H1 (cell line): ENCODE measurements around the gene MFGE8. TPM values are rescaled to one million over a fixed set of nuclear protein-coding genes. Genes with fewer than 3 reads are reported as not detected.
A peak's percentile ranks its signal among the peaks of the same experiment; 100 is the strongest.

Experiments used
- CTCF ChIA-PET: fragments of 300-600 bp; sonication (Branson Sonifier 250); formaldehyde crosslinking; loops from one replicate; lab custom pipeline; 2021; ENCODE audit not compliant: partially characterized antibody; lab: Charles Lee
- POLR2A ChIA-PET: fragments of 300-600 bp; sonication (Branson Sonifier 250); formaldehyde crosslinking; loops from one replicate; lab custom pipeline; 2021; ENCODE audit warnings: inconsistent platforms; ENCODE audit not compliant: partially characterized antibody; lab: Charles Lee
- DNase-seq, 2 experiments: peaks; one replicate each; pipeline versions ENCODE4 v3.0.0 to v3.0.0-alpha.2; 2010 to 2022; ENCODE audit warnings: low spot score in 2 of 2, low read depth in 1 of 2, mixed read lengths in 1 of 2
- FAIRE-seq: peaks from 2 replicates; lab custom pipeline; 2011; peaks lifted over from hg19 to GRCh38; lab: Jason Lieb, UNC
- H2AFZ ChIP-seq: 2 replicates; pipeline ENCODE4 v1.8.1; 2012; ENCODE audit warnings: low read length, inconsistent platforms
- H2AK5ac ChIP-seq: 2 replicates; pipeline ENCODE4 v1.6.1; 2013; ENCODE audit warnings: low read depth, low read length
- H2BK120ac ChIP-seq: replicated peaks from 2 replicates; pipeline ENCODE3; 2013; ENCODE audit warnings: low read depth, low read length, inconsistent platforms
- H2BK12ac ChIP-seq: 2 replicates; pipeline ENCODE4 v1.6.1; 2013; ENCODE audit warnings: low read depth, low read length
- H2BK15ac ChIP-seq: 2 replicates; pipeline ENCODE4 v1.6.1; 2013; ENCODE audit warnings: low read length
- H2BK20ac ChIP-seq: 2 replicates; pipeline ENCODE4 v1.6.1; 2013; ENCODE audit warnings: low read length
- H2BK5ac ChIP-seq: 2 replicates; pipeline ENCODE4 v1.6.1; 2013; ENCODE audit warnings: low read depth, low read length
- H3K14ac ChIP-seq: 2 replicates; pipeline ENCODE4 v1.6.1; 2013; ENCODE audit warnings: inconsistent platforms; ENCODE audit not compliant: insufficient read length
- H3K18ac ChIP-seq: 2 replicates; pipeline ENCODE4 v1.6.1; 2013; ENCODE audit warnings: low read length; ENCODE audit errors: extremely low read depth
- H3K23ac ChIP-seq: 2 replicates; pipeline ENCODE4 v1.6.1; 2013; ENCODE audit warnings: inconsistent platforms; ENCODE audit not compliant: insufficient read length
- H3K23me2 ChIP-seq: 2 replicates; pipeline ENCODE4 v1.6.1; 2013; ENCODE audit warnings: low read depth, low read length
- H3K27ac ChIP-seq: 2 replicates; pipeline ENCODE4 v1.6.1; 2011; ENCODE audit warnings: low read depth, low read length, inconsistent platforms
- H3K27me3 ChIP-seq, 4 experiments: replicated peaks in 1 of 4; 1 replicate in 1 of 4; 2 replicates in 3 of 4; pipeline versions ENCODE4 v1.6.1 to v1.8.1; 2011 to 2013; ENCODE audit warnings: low read length in 3 of 4, mild to moderate bottlenecking in 3 of 4, inconsistent platforms in 2 of 4, mixed read lengths in 2 of 4, moderate library complexity in 1 of 4; ENCODE audit not compliant: control insufficient read depth in 3 of 4, insufficient read depth in 3 of 4; ENCODE audit errors: extremely low read depth in 1 of 4
- H3K36me3 ChIP-seq, 4 experiments: 2 replicates each; pipeline versions ENCODE4 v1.6.1 to v1.8.1; 2011 to 2013; ENCODE audit warnings: mild to moderate bottlenecking in 4 of 4, low read length in 3 of 4, moderate library complexity in 2 of 4, control low read depth in 1 of 4, inconsistent platforms in 1 of 4; ENCODE audit not compliant: insufficient read depth in 4 of 4, control insufficient read depth in 2 of 4
- H3K4ac ChIP-seq: replicated peaks from 2 replicates; pipeline ENCODE3; 2013; ENCODE audit warnings: low read length, low read depth, mixed read lengths, inconsistent platforms; ENCODE audit not compliant: insufficient read length
- H3K4me1 ChIP-seq, 4 experiments: replicated peaks in 1 of 4; 1 replicate in 1 of 4; 2 replicates in 3 of 4; pipeline versions ENCODE4 v1.6.1 to v1.8.1; 2011 to 2013; ENCODE audit warnings: low read length in 3 of 4, inconsistent platforms in 2 of 4, mixed read lengths in 1 of 4; ENCODE audit not compliant: insufficient read depth in 4 of 4, control insufficient read depth in 3 of 4
- H3K4me2 ChIP-seq, 2 experiments: 2 replicates each; pipeline versions ENCODE4 v1.6.1 to v1.8.1; 2011 to 2013; ENCODE audit warnings: low read depth in 2 of 2, low read length in 2 of 2, control low read depth in 1 of 2, inconsistent platforms in 1 of 2, mild to moderate bottlenecking in 1 of 2; ENCODE audit not compliant: insufficient read depth in 1 of 2
- H3K4me3 ChIP-seq, 4 experiments: fragments of 200-600, 300-600 bp in 1 of 4; sonication (generic), shearing (Covaris generic), sonication (Bioruptor Twin) in 1 of 4; 2 replicates each; pipeline versions ENCODE4 v1.5.1 to v1.8.1; 2011 to 2016; ENCODE audit warnings: low read length in 4 of 4, low read depth in 3 of 4, control low read depth in 2 of 4, inconsistent platforms in 2 of 4, mild to moderate bottlenecking in 2 of 4, mixed read lengths in 1 of 4, moderate library complexity in 1 of 4; ENCODE audit not compliant: insufficient read depth in 2 of 4; ENCODE audit errors: extremely low read depth in 1 of 4
- H3K56ac ChIP-seq: replicated peaks from 2 replicates; pipeline ENCODE3; 2013; ENCODE audit warnings: low read depth, mild to moderate bottlenecking, mixed read lengths, low read length, inconsistent platforms; ENCODE audit not compliant: insufficient read length
- H3K79me1 ChIP-seq: 2 replicates; pipeline ENCODE4 v1.6.1; 2013; ENCODE audit warnings: low read depth, low read length, control low read depth
- H3K79me2 ChIP-seq, 2 experiments: 2 replicates each; pipeline versions ENCODE4 v1.6.1 to v1.8.1; 2012 to 2013; ENCODE audit warnings: low read length in 2 of 2, mild to moderate bottlenecking in 2 of 2, inconsistent platforms in 1 of 2; ENCODE audit not compliant: insufficient read depth in 2 of 2, control insufficient read depth in 1 of 2
- H3K9ac ChIP-seq, 4 experiments: replicated peaks in 1 of 4; 1 replicate in 1 of 4; 2 replicates in 3 of 4; pipeline versions ENCODE4 v1.6.1 to v1.8.1; 2011 to 2013; ENCODE audit warnings: low read depth in 3 of 4, low read length in 3 of 4, control low read depth in 2 of 4, mild to moderate bottlenecking in 2 of 4, moderate library complexity in 2 of 4, inconsistent platforms in 1 of 4; ENCODE audit errors: extremely low read depth in 1 of 4
- H3K9me3 ChIP-seq, 2 experiments: 2 replicates each; pipeline versions ENCODE4 v1.6.1 to v1.8.1; 2012 to 2013; ENCODE audit warnings: mild to moderate bottlenecking in 2 of 2, moderate library complexity in 2 of 2, control low read depth in 1 of 2, inconsistent platforms in 1 of 2, low read depth in 1 of 2, low read length in 1 of 2, mixed read lengths in 1 of 2; ENCODE audit not compliant: insufficient read depth in 2 of 2
- H4K20me1 ChIP-seq, 2 experiments: replicated peaks in 1 of 2; 2 replicates each; pipeline versions ENCODE3 to v1.8.1; 2011 to 2013; ENCODE audit warnings: inconsistent platforms in 2 of 2, low read length in 2 of 2, mild to moderate bottlenecking in 1 of 2; ENCODE audit not compliant: insufficient read depth in 2 of 2, control insufficient read depth in 1 of 2
- H4K5ac ChIP-seq: 2 replicates; pipeline ENCODE4 v1.6.1; 2013; ENCODE audit warnings: low read length, low read depth, mixed read lengths, inconsistent platforms; ENCODE audit not compliant: insufficient read length
- H4K8ac ChIP-seq: 2 replicates; pipeline ENCODE4 v1.8.0; 2013; ENCODE audit warnings: mild to moderate bottlenecking, moderate library complexity, low read length, inconsistent platforms; ENCODE audit not compliant: insufficient read depth; ENCODE audit errors: extremely low read depth
- H4K91ac ChIP-seq: replicated peaks from 2 replicates; pipeline ENCODE3; 2013; ENCODE audit warnings: low read length, mixed read lengths, inconsistent platforms; ENCODE audit not compliant: insufficient read length
- POLR2A ChIP-seq, 2 experiments: IDR thresholded peaks; 1 replicate in 1 of 2; 2 replicates in 1 of 2; pipeline ENCODE4 v1.6.1; 2011; ENCODE audit warnings: low read depth in 2 of 2, low read length in 2 of 2, mild to moderate bottlenecking in 2 of 2; ENCODE audit errors: control extremely low read depth in 1 of 2
- POLR2AphosphoS5 ChIP-seq: IDR thresholded peaks from 2 replicates; pipeline ENCODE4 v1.6.1; 2011; ENCODE audit warnings: low read depth, low read length
- RFX5 ChIP-seq: IDR thresholded peaks from 2 replicates; pipeline ENCODE4 v1.6.1; 2011; ENCODE audit warnings: low read depth, low read length, improper control_type of control experiment, borderline replicate concordance
- TAF7 ChIP-seq: optimal IDR thresholded peaks from 2 replicates; pipeline ENCODE3; 2011; ENCODE audit warnings: low read depth, mild to moderate bottlenecking, inconsistent platforms, low read length, moderate library complexity, borderline replicate concordance
- whole genome bisulfite sequencing, 2 experiments: shearing (Covaris generic) in 1 of 2; methylation state at CpG; one replicate each; pipeline versions ENCODE4 v1.1.6 to v1.1.7; 2013 to 2015; ENCODE audit warnings: low lambda C conversion rate in 2 of 2, mixed read lengths in 2 of 2, inconsistent platforms in 1 of 2, low coverage in 1 of 2, missing lambda C conversion rate in 1 of 2; ENCODE audit not compliant: insufficient replicate concordance in 2 of 2, insufficient coverage in 1 of 2, insufficient read length in 1 of 2; ENCODE audit errors: extremely low coverage in 1 of 2, missing lambda C conversion rate in 1 of 2; 5-methylcytosine and 5-hydroxymethylcytosine counted together
- polyA plus RNA-seq, 7 experiments: library from polyadenylated mRNA; depleted of rRNA in 3 of 7; stranded (reverse) in 5 of 7; unstranded in 2 of 7; fragments of >200 nt in 5 of 7; fragments of 200-250 nt in 2 of 7; gene quantifications; 1 replicate in 5 of 7; 2 replicates in 1 of 7; 4 replicates in 1 of 7; pipeline versions ENCODE4 v1.2.1 to v1.2.3, GENCODE V29; 2011 to 2013; ENCODE audit warnings: missing spikeins in 2 of 7, mixed read lengths in 2 of 7
- total RNA-seq: library from RNA; stranded (reverse); fragmentation: NEBNext Ultra II Directional; extraction: Animal tissue kit (Norgen Biotek cat#: 25700); gene quantifications from 2 replicates; pipeline ENCODE4 v1.2.1, GENCODE V29; 2021
- TF ChIP-seq, protein P1 (sequence below), 3 experiments: IDR thresholded peaks; 1 replicate in 2 of 3; 2 replicates in 1 of 3; pipeline versions ENCODE4 v1.5.1 to v1.6.1; 2011; ENCODE audit warnings: low read length in 3 of 3, mild to moderate bottlenecking in 3 of 3, inconsistent platforms in 2 of 3, low read depth in 1 of 3, moderate library complexity in 1 of 3; ENCODE audit not compliant: insufficient read depth in 1 of 3; ENCODE audit errors: control extremely low read depth in 1 of 3

MFGE8 gene
- total and polyA plus RNA-seq, 2 of the 8 experiments (the other 6 are each of a cell fraction or from before 2014, with no cell fraction given): 1,237 to 2,117 TPM

DNA sequence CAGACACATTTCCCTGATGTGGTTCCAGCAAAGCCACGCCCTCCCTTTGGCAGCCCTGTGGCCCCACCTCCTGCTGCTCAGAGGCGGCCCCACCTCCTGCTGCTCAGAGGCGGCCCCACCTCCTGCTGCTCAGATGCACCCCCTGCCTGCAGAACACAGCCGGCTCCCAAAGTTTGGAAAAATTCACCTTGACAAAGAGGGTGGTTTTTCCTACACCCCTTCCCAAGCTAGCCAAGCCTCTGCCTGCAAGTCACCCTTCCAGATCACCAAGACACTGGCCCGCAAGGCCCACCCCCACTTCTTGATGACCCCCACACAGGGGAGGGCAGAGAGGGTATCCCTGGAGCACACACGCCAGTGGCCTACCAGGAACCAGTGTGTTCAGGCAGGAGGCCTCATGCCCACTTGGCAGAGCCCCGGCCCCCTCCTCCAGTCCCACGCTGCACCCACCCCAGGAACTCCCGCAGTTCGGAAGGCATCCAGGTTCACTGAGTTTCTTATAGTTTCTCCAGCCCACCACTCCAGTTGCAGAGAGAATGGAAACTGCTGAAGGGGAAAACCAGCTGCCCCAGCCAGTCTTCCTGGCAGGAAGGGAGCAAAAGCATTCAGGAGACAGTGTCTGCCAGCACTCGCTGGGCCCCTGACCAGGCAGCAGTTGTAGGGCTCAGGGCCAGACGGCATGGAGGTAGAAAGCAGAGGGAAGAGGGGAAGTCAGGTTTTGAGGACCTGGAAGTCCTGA, 15.6 kb downstream of the MFGE8 start:
- H3K4me1 ChIP-seq: peaks cover 0 to 37% (median 22%) of the 10 kb centered on the region in 4 experiments; a peak in 6 of 7 replicates
- no peak for TF ChIP-seq RFX5
- TF ChIP-seq, protein P1, sequence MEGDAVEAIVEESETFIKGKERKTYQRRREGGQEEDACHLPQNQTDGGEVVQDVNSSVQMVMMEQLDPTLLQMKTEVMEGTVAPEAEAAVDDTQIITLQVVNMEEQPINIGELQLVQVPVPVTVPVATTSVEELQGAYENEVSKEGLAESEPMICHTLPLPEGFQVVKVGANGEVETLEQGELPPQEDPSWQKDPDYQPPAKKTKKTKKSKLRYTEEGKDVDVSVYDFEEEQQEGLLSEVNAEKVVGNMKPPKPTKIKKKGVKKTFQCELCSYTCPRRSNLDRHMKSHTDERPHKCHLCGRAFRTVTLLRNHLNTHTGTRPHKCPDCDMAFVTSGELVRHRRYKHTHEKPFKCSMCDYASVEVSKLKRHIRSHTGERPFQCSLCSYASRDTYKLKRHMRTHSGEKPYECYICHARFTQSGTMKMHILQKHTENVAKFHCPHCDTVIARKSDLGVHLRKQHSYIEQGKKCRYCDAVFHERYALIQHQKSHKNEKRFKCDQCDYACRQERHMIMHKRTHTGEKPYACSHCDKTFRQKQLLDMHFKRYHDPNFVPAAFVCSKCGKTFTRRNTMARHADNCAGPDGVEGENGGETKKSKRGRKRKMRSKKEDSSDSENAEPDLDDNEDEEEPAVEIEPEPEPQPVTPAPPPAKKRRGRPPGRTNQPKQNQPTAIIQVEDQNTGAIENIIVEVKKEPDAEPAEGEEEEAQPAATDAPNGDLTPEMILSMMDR (IDR thresholded peaks at IDR 0.05; ENCODE audit: control extremely low read depth in 1 of 3, insufficient read depth in 1 of 3, low read depth in 1 of 3, low read length in 3 of 3): peak in 1 of 3 experiments; percentile 12; a peak in 1 of 4 replicates
- peak; percentile 56 for TF ChIP-seq POLR2AphosphoS5
- peak in 1 of 2 experiments; percentile 60; a peak in 1 of 3 replicates for TF ChIP-seq POLR2A (IDR thresholded peaks at IDR 0.05; ENCODE audit: control extremely low read depth in 1 of 2, low read depth in 2 of 2, low read length in 2 of 2)
- TF ChIP-seq TAF7: peak; percentile 36
- TF ChIP-seq, all 59 proteins: peak for 4
- Histone ChIP-seq H3K4me3 (no peak overlapping the region; a peak in 2 of 8 replicates), H3K56ac (no peak overlapping the region), H3K23me2 (peaks cover 14% of the 10 kb centered on the region; the same call in 1 of the 2 replicates), H3K23ac (no peak overlapping the region), H2AFZ (no peak overlapping the region), H2BK12ac (no peak overlapping the region; the same call in 1 of the 2 replicates), H3K27ac (no peak overlapping the region), H4K5ac (no peak overlapping the region), H2BK120ac (no peak overlapping the region), H3K27me3 (no peaks in the 10 kb centered on the region), H3K36me3 (peaks cover 19 to 49% (median 32%) of the 10 kb centered on the region in 4 experiments), H4K8ac (no peak overlapping the region), H2BK5ac (no peak overlapping the region), H3K9ac (no peak overlapping the region; a peak in 1 of 7 replicates), H3K14ac (no peak overlapping the region), H4K91ac (no peak overlapping the region), H4K20me1 (peaks cover 11 to 30% of the 10 kb centered on the region in 2 experiments), H2AK5ac (no peak overlapping the region), H2BK15ac (peak overlapping the region; percentile 72; the same call in 1 of the 2 replicates), H2BK20ac (no peak overlapping the region), H3K9me3 (no peaks in the 10 kb centered on the region; a peak in 1 of 4 replicates), H3K79me2 (peaks cover 0 to 15% of the 10 kb centered on the region in 2 experiments; a peak in 1 of 4 replicates), H3K4ac (no peak overlapping the region), H3K4me2 (peak overlapping the region in 1 of 2 experiments; percentile 2; a peak in 1 of 4 replicates), H3K18ac (peak overlapping the region; percentile 78; the same call in 1 of the 2 replicates), H3K79me1 (peaks cover 7% of the 10 kb centered on the region)
- ChIA-PET POLR2A (interaction anchor here (0.6 to 27.2 kb wide), 39 partner anchors 12 to 341 kb away, joined by 3 to 607 read pairs (median 4); partner anchors contain the start of genes ABHD2 and MFGE8), CTCF (interaction anchor here (0.7 to 10.4 kb wide), 13 partner anchors 6 to 232 kb away, joined by 3 to 95 read pairs (median 3); no protein-coding TSS in a partner anchor)
- 65% methylated on average over 12 of the region's 12 CpGs; no CpG with 5 or more reads in 1 of the 2 experiments for WGBS, 2 experiments
- FAIRE-seq: no peak
- peak in 1 of 2 experiments; percentile 63 for DNase-seq
